Measurements from ENCODE around the gene CDK19.
"Not testable (repeated sequence)": the region's sequence is repeated elsewhere in the genome, so short reads cannot be mapped to it uniquely, and the experiment has no call there.

Gene CDK19

DNA sequence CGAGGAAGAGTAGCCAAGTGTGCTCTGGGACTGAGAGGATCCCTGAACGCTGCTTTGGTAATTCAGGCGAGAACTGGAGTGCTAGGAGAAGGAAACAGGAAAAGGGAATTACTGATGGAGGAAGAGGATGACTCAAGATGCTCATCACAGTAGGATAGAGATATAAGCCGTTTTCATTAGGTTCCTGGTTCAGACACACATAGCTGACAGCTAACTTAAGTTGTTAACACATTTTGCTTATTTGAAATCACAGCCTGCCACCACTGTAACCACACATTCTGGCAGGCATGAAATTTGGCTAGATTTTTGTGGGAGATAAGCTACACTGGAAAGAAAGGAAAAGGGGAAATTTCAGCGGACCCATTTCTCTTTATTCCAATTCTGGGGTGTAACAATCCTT lies 200.7 kb downstream of the CDK19 start:
- DNase-seq, result no peak

DNA sequence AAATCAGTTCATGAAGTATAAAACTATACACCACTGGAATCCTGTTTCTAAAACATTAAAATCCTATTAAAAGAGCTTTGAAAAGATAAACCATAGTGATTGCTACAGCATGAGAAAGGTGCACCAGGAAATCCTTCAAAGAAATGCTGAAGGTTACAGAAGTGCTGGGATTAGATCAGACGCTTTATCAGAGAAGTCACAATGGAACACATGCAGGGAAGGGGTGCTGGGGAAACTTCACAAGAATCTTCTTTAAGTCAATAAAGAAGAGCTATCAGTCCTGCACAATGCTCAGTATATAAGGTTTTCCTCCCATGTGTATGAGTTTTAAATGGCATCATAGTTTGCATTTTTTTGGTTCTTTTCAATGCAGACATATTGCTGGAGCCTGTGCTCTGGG lies 201.2 kb downstream of the CDK19 start:
- DNase-seq, result no peak

DNA sequence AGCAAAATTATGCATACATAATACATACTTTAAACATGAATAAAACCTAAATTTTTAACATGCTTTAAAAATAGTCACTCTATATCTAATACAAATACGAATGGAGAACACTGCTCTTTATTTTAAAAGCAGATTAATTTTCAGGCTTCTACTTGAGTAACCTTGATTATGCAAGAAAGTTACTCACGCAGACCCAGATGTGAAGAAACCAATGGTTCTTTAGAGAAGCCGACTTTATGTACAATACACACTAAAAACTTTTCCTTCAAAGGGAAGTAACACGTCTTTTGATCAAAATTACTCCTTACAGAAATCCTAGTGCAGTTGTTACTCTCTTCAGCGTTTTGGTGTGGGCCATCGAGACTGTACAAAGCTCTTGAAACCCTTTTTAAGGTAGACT lies 201.9 kb downstream of the CDK19 start:
- DNase-seq, result no peak

DNA sequence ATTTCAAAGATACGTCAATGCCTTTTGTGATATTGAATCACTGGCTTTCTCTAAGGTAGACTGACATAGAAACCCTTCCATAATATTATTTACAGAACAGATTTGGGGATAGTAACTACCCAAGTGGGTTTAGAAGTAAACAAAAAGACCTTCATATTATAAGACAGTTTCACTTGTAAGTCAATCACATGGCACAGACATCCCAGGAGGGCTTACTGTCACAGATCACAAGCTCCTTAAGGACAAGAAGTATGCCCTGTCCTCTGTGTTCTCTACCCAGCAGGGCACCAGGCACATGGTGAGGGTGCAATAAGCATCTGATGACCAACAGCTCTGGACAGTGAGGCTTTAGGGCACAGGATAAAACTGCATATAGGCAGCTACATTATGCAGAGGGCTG lies 203.0 kb downstream of the CDK19 start:
- DNase-seq, result no peak

DNA sequence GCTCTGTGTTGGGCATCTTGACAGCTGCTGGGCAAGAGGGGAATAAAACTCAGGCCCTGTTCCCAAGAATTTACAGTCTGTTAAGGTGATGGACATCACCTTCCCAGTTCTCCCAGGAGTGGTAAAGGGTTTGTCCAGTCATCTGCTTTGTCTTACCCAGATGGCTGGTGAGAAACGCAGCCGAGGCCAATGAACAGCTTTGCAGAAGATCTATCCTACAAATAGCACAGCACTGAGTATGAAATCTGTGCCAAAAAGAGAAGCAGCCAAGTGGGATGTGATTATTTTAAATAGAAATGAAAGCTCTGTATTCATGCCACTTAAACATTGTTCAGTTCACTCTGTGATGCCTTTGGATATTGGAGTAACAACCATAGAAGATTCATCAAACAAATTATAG lies 206.2 kb downstream of the CDK19 start:
- no peak for DNase-seq

DNA sequence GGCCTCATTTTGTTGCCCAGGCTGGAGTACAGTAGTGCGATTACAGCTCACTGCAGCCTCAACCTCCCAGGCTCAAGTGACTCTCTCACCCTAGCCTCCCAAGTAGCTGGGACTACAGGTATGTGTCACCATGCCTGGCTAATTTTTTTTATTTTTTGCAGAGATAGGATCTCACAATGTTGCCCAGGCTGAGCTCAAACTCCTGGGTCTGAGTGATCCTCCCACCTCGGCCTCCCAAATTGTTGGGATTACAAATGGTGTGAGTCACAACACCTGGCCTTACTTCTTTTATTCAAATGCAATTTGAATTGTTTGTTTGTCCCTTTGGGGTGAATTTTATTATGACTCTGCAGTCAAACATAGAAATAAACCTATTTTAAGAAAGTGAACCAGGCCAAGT lies 207.1 kb downstream of the CDK19 start:
- no peak for DNase-seq

DNA sequence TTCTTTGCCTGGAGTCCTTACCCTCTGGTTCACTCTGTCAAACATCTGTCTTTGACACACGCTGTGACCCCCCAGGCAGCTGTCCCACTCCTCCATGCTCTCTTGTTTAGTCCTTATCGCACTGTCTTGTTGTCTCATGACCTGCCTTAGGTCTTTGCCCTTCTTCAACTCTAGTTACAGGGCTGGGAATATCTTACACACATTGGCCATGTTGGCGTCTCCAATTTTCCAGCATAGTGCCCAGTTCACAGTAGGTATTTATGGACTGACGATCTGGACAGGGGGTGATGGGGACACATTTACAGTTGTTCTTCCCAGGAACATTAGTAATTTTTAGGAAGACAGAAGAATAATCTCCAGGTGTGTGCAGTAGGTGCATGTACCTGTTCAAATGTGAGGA lies 209.1 kb downstream of the CDK19 start:
- DNase-seq, result no peak

DNA sequence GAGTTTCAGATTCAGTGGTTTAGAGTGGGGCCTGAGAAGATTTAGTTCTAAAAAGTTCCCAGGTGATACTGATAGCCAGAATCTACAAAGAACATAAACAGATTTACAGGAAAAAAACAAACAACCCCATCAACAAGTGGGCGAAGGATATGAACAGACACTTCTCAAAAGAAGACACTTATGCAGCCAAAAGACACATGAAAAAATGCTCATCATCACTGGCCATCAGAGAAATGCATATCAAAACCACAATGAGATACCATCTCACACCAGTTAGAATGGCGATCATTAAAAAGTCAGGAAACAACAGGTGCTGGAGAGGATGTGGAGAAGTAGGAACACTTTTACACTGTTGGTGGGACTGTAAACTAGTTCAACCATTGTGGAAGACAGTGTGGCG lies 214.6 kb downstream of the CDK19 start:
- not testable (repeated sequence) for DNase-seq

DNA sequence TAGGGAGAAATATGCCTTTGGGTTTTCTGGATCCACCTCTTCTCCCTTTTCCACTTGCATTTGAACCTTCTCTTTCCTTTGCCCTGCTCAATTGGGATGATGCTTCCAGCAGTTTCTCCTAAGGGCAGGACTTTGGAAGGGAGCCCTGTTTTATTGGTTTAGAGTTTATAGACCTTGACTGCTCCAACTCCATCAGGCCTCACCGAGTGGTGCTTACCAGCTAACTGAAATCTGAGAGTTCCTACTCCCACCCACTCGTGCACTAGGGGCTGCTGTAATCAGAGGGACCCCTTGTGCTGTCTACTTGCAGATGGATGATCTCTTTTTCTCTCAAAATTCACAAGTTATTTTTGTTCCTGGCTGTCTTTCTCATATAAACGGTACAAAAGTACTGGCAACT lies 217.5 kb downstream of the CDK19 start:
- DNase-seq, result no peak

DNA sequence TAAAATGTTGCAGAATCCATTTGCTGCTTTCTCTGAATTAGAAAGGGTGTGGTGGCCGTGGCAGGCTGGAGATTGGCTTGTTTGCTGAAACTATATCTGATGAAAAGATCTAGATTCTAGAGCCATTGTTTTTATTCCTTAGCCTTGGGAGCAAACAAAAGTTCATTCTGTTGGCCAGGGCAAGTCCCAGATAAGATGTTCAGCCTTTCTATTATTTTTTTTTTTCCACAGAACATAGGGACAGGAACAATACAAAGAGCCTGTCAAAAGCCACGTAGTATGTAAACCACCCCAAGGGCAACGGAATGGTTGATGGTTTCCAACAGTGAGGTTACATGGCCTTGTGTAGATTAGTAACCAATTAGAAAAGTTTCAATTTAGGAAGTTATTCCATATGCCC lies 218.9 kb downstream of the CDK19 start:
- no peak for DNase-seq

DNA sequence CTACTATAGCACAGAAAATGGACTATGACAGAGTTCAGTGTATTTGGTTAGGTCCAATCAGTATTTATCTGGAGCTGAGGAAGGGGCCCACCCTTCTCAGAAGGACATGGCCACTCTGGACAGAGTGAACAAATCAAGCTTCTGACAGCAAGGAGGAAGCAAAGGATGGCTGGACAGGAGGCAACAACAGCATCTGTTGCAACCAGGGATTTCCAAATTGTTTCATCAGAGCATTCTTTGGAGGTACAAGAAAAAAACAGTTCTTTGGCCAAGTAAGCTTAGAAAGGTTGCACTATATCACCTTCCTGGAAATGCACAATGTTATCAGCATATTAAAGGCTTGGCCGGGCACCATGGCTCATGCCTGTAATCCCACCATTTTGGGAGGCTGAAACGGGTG lies 220.2 kb downstream of the CDK19 start:
- no peak for DNase-seq

DNA sequence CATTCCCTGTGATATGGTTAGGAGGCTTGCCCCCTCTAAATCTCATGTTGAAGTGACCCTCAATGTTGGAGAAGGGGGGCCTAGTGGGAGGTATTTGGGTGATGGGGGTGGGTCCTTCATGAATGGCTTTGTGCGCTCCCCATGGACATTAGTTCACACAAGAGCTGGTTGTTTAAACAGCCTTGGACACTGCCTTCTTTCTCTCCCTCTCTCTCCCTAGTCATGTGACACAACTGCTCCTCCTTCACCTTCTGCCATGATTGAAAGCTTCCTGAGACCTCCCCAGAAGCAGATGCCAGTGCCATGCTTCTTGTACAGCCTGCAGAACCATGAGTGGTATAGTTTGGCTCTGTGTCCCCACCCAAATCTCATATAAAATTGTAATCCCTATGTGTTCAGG lies 221.6 kb downstream of the CDK19 start:
- no peak for DNase-seq

DNA sequence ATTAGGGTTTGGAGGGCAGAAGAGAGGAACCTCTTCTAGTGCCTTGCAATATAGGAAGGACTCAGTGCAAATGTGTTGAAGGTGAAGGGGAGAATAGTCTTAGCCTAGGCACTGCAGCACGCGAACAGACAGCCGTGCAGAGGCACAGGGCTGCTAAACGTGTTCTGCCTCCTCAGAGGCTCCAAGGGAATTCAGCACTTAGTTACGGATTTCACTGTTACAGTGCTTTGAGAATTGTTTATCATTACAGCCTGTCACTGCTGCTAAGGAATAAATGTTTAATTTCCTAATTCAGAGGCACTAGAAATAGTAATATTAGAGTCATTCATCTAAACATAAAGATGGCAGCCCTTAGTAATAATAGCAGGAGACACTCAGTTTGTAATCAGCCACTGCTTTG lies 222.5 kb downstream of the CDK19 start:
- DNase-seq, result no peak

DNA sequence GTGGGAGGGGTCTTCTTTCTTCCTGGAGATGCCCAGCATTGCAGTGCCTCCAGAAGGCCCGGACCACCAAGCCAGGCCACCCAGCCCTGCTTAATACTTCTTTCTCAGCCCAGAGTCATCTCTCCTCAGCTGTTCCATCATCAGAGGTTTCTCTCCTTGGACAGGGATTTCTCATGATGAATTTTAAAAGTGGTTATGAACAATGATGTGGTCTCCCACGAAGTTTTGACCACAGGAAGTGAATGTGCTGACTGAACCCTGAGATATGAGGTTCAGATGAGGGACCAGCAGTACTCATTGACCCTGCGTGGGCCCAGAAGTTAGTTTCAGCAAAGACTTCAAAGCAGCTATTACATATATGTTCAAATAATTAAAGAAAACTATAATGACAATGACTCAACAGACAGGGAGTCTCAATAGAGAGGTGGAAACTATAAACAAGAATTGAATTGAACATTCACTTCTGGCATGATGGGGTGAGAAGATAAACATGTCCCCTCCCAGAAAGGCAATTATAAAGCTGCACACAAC lies 224.4 kb downstream of the CDK19 start:
- no peak for DNase-seq

DNA sequence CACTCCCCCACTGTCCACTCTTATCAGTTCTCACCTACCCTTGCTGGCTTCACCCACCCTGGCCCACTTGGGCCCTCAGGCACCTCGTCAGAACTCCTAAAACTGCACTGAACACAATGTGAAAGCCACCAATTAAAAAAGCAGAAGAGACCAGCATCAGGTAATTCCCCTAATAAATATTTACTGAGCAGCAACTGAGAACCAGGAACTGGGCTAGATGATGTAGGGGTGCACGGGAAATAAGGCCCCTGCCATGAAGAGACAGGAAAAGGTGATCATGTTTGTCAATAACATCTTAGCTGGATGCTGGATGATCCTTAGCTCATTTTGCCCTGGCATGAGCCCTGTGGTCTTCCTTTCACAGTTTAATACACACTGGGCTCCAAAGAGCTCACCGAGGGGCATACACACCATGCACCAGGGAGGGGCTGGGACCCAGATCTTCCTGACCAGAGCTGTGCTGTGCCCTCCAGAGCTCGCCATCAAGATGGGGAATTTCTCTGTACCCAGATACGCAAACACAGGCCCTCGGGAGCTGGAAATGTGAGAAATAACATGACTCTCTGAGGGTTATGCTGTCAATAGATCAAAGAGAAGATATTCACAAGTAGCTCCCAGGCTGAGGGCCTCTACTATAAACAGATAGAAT lies 225.3 kb downstream of the CDK19 start:
- DNase-seq, result no peak

DNA sequence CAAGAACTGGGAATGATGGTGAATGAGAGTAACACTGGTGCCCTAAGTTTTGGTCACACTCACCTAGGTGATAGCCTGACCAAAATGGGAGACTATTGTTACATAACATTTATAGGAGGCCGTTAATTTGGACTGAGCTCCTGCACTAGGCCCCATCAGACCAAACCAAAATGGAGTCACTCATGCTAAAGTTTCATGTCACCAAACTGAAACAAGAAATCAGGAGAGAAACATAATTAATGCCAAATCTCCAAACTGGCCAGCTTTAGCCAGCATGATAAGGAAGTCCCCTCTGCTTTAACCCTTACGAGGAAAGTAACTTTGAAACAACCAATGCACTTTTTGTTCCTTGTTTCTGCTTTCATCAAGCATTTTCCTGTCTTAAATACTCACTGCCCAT lies 227.9 kb downstream of the CDK19 start:
- DNase-seq, result no peak

DNA sequence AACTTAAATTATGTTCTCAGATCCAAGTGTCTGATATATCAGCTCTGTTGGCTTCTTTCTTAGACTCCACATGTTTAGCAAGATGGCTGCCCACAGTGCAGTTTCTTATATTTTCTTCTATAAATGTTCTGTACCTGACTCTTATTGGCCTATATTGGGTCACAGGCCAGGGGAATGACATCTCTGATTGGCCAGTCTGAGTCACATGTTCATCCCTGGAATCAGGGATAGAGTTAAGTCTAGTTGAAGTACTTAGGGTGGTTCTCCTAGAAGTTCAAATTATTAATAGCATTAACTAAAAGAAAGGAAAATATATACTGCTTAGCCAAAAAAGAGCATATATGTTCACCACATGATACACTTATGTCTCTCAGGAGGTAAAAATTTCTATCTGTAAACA lies 233.6 kb downstream of the CDK19 start:
- DNase-seq, result no peak

DNA sequence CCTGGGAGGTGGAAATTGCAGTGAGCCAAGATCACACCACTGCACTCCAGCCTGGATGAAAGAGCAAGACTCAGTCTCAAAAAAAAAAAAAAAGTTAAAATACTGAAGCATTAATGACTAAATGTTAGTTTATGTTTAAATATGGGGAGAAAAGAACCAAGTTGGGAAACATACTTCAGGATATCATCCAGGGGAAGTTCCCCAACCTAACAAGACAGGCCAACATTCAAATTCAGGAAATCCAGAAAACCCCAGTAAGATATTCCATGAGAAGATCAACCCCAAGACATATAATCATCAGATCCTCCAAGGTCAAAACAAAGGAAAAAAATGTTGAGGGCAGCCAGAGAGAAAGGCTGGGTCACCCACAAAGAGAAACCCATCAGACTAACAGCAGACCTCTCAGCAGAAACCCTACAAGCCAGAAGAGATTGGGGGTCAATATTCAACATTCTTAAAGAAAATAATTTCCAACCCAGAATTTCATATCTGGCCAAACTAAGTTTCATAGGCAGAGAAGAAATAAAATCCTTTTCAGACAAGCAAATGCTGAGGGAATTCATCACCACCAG lies 237.6 kb downstream of the CDK19 start:
- DNase-seq, result not testable (repeated sequence)

DNA sequence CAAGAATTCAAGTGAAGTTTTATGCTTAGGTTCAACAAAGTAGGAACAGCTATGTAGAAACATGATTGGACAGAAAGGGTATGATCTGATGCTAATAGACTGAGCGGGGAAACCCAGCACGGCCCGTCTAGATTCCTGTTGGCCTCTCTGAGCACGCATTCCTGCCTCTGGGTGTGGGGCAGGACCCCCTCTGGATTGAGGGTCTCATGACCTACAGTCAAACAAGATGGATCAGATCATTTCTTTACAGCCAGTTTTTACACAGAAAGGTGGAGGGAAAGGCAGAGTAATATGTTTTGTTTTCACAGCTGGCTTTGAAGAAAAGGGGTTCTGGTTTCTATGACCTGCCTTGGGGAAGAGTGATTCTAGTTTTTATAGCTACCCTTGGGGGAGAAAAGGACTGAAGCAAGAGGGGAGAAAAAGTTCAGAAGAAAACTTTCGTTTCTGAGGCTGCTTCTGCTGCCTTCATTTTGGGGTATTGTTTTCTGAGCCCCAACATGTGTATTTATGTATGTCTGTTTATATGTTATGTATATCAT lies 239.3 kb downstream of the CDK19 start:
- no peak for DNase-seq

DNA sequence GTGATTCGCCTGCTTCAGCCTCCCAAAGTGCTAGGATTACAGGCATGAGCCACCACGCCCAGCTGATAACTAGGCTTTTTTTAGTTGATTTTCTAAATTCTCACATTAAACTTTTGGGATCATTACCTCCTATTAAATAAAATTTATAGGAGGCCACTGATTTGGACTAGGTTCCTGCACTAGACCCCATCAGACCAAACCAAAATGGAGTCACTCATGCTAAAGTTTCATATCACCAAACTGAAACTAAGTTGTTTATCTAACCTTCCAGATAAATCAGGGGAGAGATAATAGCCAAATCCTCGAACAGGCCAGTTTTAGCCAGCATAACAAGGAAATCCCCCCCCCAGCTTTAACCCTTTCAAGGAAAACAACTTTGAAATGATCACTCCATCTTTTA lies 240.5 kb downstream of the CDK19 start:
- no peak for DNase-seq

DNA sequence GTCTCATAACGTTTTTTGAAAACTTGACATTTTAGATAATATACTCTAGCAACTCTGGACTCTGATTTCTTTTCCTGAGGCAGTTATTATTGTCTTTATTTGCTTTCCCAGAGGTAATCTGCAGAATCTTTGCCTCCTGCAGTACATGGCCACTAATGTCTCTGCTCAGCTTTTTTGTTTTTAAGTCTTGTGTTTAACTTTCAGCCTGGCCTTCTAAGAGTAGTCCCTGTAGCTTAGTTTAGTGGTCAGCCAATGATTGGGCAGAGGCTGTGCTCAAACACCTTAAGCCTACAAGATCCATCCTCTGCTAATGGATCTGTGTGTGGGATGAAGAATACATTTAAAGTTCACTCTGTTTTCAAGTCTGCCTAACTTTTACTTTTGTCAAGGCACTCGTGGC lies 241.7 kb downstream of the CDK19 start:
- DNase-seq, result no peak

DNA sequence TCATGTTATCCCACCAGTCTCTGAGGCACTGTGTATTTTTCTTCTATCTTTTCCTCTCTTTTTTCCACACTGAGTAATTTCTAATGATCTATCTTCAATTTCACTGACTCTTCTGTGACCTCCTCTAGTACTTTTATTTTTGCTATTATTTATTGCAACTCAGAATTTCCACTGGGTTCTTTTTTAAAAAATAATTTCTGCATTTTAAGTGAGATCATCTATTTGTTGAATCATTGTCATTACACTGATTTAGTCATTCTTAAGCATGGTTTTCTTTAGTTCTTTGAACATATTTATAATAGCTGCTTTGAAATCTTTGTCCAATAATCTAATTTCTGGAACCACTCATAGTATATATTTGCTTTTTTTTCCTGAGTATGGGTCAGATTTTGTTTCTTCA lies 242.1 kb downstream of the CDK19 start:
- DNase-seq, result no peak

DNA sequence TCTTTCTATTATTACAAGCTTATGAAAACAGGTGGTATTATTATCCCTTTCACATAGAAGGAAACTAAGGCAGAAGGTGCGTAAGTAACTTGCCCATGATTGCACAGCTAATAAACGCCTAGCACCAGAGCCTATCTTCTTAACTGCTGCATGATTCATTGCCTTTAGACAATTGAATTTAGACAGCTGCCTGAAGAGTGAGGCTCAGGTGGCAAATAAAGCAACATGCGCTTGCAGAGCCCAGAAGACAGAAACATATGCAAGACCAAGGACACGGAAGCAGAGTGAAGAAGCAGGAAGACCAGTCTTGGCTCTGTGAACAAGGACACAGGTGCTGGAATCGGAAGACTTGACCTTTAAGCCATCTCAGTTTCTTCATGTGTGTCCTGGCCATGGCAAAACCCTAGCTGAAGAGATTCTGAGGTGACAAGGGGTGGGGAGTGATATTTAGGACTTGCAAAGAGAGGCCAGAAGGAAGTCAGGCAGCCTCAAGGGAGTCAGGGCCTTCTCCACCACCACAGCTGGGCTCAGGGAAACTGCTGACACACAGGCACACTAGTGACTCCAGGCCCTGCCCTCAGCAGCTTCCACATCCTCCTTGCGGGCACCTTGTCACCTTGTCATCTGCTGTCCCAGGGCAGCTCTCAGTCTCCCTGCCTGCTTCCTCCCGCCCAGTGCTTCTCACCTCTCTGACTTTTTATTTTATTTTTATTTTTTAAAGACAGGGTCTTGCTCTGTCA lies 247.1 kb downstream of the CDK19 start:
- no peak for DNase-seq

Data from NCI-H2081 treated with DMSO at 0.1 percent for 48 hours (cell line).